Mesothelial cell of epicardium (in vitro differentiated cells): ENCODE data around the gene CCDC183. TPM values are rescaled to one million over a fixed set of nuclear protein-coding genes. Genes with fewer than 3 reads are reported as not detected.
A peak's percentile ranks its signal among the peaks of the same experiment; 100 is the strongest.

ENCODE experiments used
- DNase-seq, 2 experiments: peaks; one replicate each; pipeline ENCODE4 v3.0.0; 2021; ENCODE audit warnings: low spot score in 2 of 2; ENCODE audit not compliant: unreplicated experiment in 2 of 2
- H3K27ac Mint-ChIP-seq: 2 replicates; pipeline ENCODE4 v1.8.0; 2021; ENCODE audit warnings: mixed read lengths
- H3K27me3 Mint-ChIP-seq: 2 replicates; pipeline ENCODE4 v1.8.0; 2021; ENCODE audit warnings: low read depth, mixed read lengths
- H3K36me3 Mint-ChIP-seq: 2 replicates; pipeline ENCODE4 v1.8.0; 2021; ENCODE audit warnings: mixed read lengths
- H3K4me1 Mint-ChIP-seq: 2 replicates; pipeline ENCODE4 v1.8.0; 2021; ENCODE audit warnings: mixed read lengths
- H3K4me3 Mint-ChIP-seq: 2 replicates; pipeline ENCODE4 v1.8.0; 2021; ENCODE audit warnings: mild to moderate bottlenecking, moderate library complexity, mixed read lengths
- H3K9me3 Mint-ChIP-seq: 2 replicates; pipeline ENCODE4 v1.8.0; 2021; ENCODE audit warnings: mixed read lengths
- CTCF ChIP-seq: fragments of 200-600 bp; sonication (generic); IDR thresholded peaks from one replicate; pipeline ENCODE4 v1.5.0; 2021; ENCODE audit warnings: antibody characterized with exemption; ENCODE audit not compliant: unreplicated experiment
- total RNA-seq: library from RNA; stranded (reverse); gene quantifications from 3 replicates; pipeline ENCODE4 v1.2.1, GENCODE V29; 2021

The CCDC183 gene
- total RNA-seq, 1 donor from 2014 or later, result 25.1 TPM

DNA sequence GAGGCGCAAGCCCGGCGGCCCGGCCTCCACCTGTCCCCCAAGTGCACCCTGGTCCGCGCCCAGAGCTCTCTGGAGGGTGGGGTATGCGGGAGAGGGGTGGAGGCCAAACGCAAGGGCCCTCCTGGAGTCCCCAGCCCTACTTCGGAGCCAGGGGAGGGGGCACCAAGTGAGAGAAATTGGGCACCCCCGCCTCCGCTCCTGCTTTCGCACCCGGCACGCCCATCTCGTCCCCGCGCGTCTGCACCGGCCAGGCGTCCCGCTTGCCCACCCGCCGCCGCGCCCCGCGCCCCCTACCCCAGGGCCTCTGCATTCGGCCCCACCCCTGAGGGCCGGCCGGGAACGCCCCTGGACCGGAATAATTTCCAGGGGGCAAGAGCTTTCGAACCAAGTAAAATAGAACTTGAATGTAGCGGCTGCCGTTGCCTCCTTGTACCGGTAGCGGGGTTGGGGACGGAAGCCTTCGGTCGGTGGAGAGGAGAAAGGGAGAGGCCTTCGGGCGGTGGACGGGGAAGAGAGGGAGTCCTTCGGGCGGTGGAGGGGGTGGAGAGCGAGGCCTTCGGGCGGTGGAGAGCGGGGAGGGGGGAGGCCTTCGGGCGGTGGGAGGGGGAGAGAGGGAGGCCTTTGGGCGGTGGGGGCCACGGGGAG, 52.4 kb downstream of the CCDC183 start:
- Mint-ChIP-seq H3K36me3 (peaks cover 2% of the 10 kb centered on the region), H3K27me3 (peaks cover 16% of the 10 kb centered on the region), H3K4me1 (peaks cover 7% of the 10 kb centered on the region), H3K9me3 (no peaks in the 10 kb centered on the region), H3K4me3 (peak overlapping the region; percentile 94), H3K27ac (peak overlapping the region; percentile 94)
- TF ChIP-seq CTCF, result no peak
- DNase-seq, result peak in 1 of 2 experiments; percentile 64

DNA sequence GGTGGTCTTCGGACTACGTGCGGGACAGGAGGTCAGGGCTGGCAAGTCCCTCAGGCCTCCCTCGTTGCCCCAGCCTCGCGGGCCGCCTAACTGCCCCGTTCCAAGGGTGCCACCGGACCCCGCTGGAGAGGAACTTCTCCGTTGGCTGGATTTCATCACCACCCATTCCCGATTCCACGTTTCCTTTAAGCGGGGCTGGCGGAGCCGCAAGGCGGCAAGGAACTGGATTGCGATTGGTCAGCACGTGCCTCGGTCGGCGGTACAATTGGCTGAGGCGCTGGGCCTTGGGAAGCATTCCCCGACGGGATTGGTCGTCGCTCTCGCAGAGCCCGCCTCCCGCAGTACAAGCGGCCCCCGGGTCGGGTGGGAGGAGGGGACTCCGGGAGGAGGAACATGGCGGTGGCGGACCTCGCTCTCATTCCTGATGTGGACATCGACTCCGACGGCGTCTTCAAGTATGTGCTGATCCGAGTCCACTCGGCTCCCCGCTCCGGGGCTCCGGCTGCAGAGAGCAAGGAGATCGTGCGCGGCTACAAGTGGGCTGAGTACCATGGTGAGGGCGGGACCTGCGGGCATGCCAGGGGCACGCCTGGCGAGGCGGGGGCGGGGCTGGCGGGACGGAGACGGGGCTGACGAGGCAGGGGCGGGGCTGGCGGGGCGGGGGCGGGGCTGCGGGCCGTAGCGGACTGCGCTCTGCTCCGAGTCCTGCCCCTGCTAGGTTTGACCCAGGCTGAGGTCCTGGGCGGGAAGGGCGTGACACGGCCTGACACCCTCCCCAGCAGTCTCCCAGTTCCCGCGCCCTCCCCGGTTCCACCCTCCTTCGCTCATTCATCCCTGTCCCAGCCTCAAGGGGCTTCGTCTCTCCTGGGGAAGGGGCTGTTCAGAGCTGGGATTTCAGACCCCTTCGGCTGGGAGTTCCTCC, 53.2 kb downstream of the CCDC183 start, which contains the start of gene PHPT1:
Gene PHPT1, plus strand, starts transcription at position 372 of the 922 bp plus-strand sequence. Its CDS starts 22 bp downstream, at position 394.
- H3K4me1 Mint-ChIP-seq, result peaks cover 7% of the 10 kb centered on the region
- peak within 1 kb of the TSS; percentile 94 for H3K4me3 Mint-ChIP-seq
- peaks cover 16% of the 10 kb centered on the region for H3K27me3 Mint-ChIP-seq
- peaks cover 2% of the 10 kb centered on the region for H3K36me3 Mint-ChIP-seq
- H3K27ac Mint-ChIP-seq, result peak within 1 kb of the TSS; percentile 96
- no peak for TF ChIP-seq CTCF
- no peaks in the 10 kb centered on the region for H3K9me3 Mint-ChIP-seq
- DNase-seq, result peak; percentile 98 to 99

- no peak for DNase-seq
- Mint-ChIP-seq H3K9me3 (no peaks in the 10 kb centered on the region), H3K27ac (peak overlapping the region; percentile 95), H3K36me3 (peaks cover 2% of the 10 kb centered on the region), H3K4me3 (peak overlapping the region; percentile 94), H3K4me1 (peaks cover 7% of the 10 kb centered on the region), H3K27me3 (peaks cover 14% of the 10 kb centered on the region)
- TF ChIP-seq CTCF, result no peak
These were observed 54.1 kb downstream of the CCDC183 start for GRCh38 chr9:136849960-136850865.

- Mint-ChIP-seq H3K36me3 (peaks cover 2% of the 10 kb centered on the region), H3K9me3 (no peaks in the 10 kb centered on the region), H3K4me3 (peak overlapping the region; percentile 94), H3K27ac (no peak overlapping the region), H3K27me3 (peaks cover 12% of the 10 kb centered on the region), H3K4me1 (peaks cover 7% of the 10 kb centered on the region)
- no peak for DNase-seq
- TF ChIP-seq CTCF, result no peak
These were observed 55.0 kb downstream of the CCDC183 start for GRCh38 chr9:136850866-136851775.
